ENCODE results near the gene MAPKAPK2.
A peak's percentile ranks its signal among the peaks of the same experiment; 100 is the strongest.

MAPKAPK2 gene

DNA sequence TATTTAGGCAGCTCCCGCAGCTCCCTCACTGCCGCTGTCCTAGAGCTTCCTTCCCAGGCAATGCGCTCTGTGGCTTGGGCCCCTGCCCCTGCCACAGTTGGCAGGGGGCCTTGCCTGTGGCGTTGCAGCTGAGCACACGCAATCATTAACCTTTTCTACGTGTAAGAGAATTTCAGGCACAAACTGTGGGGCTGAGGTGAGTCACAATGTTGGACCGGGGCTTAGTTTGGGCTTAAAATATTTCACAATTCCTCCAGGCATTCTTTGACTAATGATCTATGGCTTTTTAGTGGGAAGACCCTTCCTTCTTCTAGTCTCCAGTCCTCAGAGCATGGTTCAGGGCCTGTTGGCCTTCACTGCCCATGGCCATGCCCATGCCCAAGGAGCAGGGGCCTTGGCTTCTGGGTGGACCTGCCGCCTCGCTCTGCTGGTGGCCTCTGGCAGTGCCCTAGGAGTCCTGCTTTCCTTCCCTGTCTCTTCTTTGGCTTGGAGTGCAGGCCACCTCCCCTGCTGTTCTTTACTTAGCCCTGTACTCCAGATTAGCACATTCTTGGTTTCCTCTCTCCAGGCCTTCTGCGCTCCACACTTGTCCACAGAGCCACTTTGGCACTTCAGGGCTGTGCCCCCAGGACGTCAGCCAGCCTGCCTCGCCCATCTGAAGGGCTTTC is 39.2 kb downstream of the MAPKAPK2 start:
- DNase-seq, result no peak

GRCh38 chr1:206725109-206725963 is 40.6 kb downstream of the MAPKAPK2 start:
- DNase-seq, result peak; percentile 55 to 59

- no peak for DNase-seq
Measured at GRCh38 chr1:206727981-206728696, 43.4 kb downstream of the MAPKAPK2 start.

DNA sequence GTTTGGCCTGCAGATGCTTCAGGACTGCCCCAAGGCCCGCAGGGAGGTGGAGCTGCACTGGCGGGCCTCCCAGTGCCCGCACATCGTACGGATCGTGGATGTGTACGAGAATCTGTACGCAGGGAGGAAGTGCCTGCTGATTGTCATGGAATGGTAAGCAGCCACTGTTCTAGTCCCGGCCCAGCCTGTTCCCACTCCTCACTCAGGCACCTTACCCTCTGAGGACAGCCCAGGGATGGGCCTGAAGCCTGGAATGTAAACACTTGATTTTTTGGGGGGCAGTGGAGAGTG is 43.9 kb downstream of the MAPKAPK2 start:
- DNase-seq, result no peak

DNA sequence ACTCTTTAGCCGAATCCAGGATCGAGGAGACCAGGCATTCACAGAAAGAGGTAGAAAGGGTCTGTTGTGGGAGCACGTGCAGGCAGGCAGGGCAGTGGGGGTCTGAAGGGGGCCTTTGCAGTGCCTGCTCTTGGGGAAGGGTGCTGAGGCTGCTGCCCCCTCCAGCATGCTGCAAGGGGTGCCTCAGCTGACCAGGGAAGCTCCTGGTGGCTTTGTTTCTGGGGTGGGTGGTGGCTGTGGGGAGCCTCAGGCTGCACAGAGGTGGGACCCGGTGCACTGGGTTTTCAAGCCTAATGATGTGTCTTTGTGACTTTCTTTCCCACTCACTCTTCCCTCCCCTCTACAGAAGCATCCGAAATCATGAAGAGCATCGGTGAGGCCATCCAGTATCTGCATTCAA is 44.3 kb downstream of the MAPKAPK2 start:
- no peak for DNase-seq

GRCh38 chr1:206729507-206729906 is 44.8 kb downstream of the MAPKAPK2 start:
- DNase-seq, result no peak

- no peak for DNase-seq
Measured at GRCh38 chr1:206732508-206732907, 47.8 kb downstream of the MAPKAPK2 start.

GRCh38 chr1:206732992-206733391 is 48.3 kb downstream of the MAPKAPK2 start:
- no peak for DNase-seq

- peak; percentile 86 to 93 for DNase-seq
Measured at GRCh38 chr1:206734499-206735142, 49.9 kb downstream of the MAPKAPK2 start.

GRCh38 chr1:206735553-206736031 is 50.9 kb downstream of the MAPKAPK2 start:
- DNase-seq, result no peak

DNA sequence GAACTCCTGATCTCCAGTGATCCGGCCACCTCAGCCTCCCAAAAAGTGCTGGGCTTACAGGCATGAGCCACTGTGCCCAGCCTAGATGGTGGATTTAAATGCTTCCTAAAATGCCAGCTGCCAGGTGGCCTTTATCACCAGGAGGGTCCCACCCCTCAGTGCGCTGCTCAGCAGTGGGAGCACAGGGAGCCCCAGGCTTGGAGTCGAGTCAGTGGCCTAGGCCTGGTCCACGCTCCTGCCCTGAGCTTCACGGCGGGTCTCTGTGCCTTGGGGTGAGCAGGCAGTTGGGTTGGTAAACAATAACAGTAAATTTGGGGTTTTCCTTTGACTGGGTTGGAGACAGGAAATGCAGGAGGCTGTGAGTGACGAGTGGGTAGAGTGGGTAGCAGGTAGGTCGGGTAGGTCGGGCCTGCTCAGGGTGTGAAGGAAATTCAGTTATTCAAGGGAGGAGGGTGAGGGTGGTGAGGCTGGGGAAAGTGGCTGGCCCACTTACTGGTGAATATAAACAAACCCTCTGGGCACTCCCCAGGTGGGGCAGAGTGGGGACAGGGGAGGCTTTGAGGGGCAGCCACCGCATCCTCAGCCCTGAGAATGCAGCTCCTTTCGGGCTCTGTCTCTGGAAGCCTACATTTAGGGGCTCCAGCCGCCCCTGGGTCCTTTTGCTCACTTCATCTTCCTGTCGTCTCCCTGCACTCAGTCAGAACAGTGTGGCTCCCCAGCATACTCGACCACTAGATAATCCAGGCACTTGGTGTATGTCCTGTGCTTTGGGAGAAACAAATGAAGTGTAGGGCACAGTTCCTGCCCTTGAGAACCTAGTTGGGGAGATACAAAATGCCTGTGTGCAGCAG is 52.4 kb downstream of the MAPKAPK2 start:
- DNase-seq, result peak; percentile 55 to 62

GRCh38 chr1:206737729-206738201 is 53.1 kb downstream of the MAPKAPK2 start:
- DNase-seq, result no peak

DNA sequence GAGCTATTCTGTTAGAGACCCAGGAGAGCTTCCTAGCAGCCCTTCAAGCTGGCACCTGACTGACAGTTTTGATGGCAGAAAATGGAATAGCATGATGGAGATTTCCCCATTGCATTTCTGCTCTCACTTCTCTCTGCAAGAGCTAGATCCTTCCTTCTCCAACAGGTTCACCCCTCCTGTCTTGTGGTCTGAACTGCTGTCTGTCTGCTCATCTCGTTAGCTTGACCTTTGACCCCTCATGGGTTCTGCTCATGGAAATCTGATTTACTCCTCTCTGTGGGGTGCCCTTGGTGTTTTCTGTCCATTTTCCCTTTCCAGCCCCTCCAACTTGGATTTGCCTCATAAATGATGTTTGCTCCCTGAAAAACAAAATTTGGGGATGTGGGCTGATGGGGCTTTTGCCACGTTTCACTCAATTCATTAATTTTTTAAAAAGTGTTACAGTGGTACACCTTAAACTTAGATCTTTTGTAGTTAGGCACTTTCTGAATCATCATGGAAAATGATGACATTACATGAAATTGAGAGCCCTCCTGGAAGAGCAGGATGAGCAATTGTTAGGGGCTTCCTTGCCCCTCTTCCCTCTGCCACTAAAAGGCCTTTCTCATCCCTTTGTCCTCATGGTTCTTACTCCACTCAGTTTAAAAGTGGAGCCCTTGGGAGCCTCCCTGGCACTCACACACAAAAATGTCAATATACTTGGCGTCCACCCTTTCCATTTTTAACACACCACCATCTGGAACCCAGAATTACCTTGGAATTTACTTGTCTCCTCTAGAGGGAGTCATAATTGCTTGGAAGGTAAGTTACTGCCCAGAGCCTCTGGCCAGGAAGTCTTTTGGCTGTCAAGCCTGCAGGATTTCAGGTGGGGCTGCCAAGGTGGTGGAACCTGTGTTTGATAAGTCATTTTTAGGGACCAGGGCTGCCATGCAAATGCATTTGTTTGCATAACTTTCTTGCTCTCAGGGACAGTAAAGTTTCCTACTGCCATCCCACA is 54.0 kb downstream of the MAPKAPK2 start:
- DNase-seq, result no peak

DNA sequence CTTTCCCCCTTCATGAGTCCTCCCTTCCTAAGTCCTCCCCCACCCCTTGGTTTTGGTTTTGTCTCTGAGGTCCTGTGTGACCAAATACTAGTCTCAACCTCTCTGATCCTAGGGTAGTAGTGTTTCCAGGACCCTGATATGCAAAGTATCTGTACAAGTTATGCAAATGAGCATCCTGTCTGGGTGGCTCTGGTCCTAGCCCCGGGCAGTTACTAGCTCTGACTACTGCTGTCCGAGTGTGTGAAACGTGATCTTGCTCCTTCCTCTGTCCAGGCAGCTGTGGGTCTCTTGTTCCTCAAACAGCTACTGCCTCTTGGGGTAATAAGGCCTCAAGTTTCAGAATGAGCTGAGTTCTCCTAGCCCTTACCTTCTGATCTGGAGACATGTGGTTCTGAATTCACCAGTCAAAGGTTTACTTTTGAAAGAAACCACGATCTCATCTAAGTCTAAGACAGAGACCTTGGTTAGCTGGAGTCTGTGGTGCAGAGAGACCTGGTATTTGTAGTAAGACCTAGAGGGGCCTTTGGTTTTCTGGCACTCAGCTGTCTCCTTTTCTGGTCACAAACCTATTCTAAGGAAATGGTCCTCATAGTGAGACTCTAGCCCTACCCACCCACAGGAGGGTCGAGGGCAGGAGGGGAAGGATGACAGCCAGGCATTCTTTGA is 54.8 kb downstream of the MAPKAPK2 start:
- DNase-seq, result no peak

DNA sequence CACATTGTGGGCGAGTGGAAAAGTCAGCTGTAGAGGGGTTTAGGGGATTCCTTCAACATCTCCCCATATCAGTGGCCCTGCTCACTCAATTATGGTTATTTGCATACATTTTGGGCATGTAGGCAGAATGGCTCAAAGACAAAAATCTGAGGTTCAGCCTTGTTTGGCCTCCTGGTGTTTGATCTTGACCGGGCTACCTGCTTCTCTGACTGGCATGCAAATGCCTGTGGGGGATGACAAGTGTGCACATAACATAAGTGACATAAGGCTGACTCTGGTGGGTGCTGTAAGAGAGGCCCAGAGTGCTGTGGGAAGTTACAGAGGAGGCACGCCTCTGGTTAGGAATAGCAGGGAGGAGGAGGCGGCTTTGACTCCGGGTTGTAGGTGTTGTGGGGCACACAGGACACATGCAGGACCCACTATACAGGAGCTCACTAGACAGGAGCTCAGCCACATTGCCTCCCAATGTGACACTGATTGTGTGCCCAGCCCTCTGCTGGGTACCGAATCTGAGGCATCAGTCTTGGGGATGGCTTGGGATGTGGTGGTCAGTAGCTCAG is 56.5 kb downstream of the MAPKAPK2 start:
- DNase-seq, result no peak

GRCh38 chr1:206742719-206743383 is 58.1 kb downstream of the MAPKAPK2 start:
- DNase-seq, result no peak

DNA sequence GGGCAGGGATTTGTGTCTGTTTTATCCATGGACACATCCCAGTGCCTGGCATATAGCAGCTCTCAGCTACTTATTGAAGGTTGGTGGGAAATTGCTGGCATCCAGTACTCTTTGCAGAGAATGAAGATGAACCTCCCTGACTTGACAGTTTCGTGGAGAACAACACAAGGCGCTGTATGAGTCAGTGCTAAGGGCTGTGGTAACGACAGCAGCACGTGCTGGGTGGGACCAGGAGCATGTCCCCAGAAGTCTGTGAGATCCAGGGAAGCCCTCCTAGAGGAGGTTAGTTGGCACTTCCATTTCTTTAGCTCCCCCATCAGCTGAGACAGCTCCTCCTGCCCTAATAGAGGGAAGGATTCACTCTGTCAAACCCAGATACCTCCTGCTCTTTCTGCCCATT is 60.0 kb downstream of the MAPKAPK2 start:
- DNase-seq, result no peak

- no peak for DNase-seq
Measured at GRCh38 chr1:206745301-206745700, 60.6 kb downstream of the MAPKAPK2 start.

GRCh38 chr1:206748348-206749030 is 63.8 kb downstream of the MAPKAPK2 start:
- DNase-seq, result no peak
